Transverse colon (tissue), 4 donors: ENCODE results near the gene REC114. TPM values are rescaled to one million over a fixed set of nuclear protein-coding genes. Genes with fewer than 3 reads are reported as not detected.

ENCODE experiments used
- DNase-seq: peaks from one replicate; pipeline ENCODE4 v3.0.0-alpha.2; 2019
- H3K27ac ChIP-seq, 4 donors: fragments of 200-600 bp; sonication (generic); 2 replicates each; pipeline ENCODE4 v1.5.1; 2016 to 2018; ENCODE audit warnings: inconsistent platforms in 4 of 4
- H3K27me3 ChIP-seq: fragments of 200-600 bp; sonication (generic); 2 replicates; pipeline ENCODE4 v1.5.1; 2017; ENCODE audit warnings: inconsistent platforms
- H3K36me3 ChIP-seq, 4 donors: fragments of 200-600 bp; sonication (generic); 2 replicates each; pipeline ENCODE4 v1.5.1; 2017 to 2019; ENCODE audit warnings: inconsistent platforms in 4 of 4
- H3K4me1 ChIP-seq, 4 donors: fragments of 200-600 bp; sonication (generic); 2 replicates each; pipeline ENCODE4 v1.5.1; 2017 to 2020; ENCODE audit warnings: inconsistent platforms in 4 of 4
- H3K4me3 ChIP-seq, 4 donors: fragments of 200-600 bp; sonication (generic); 1 replicate in 1 of 4; 2 replicates in 3 of 4; pipeline versions ENCODE4 v1.5.1 to v1.6.1; 2017 to 2019; ENCODE audit warnings: inconsistent platforms in 4 of 4
- H3K9me3 ChIP-seq, 2 donors: fragments of 200-600 bp; sonication (generic); 2 replicates each; pipeline ENCODE4 v1.5.1; 2017 to 2019; ENCODE audit warnings: inconsistent platforms in 2 of 2
- EP300 ChIP-seq: sonication (generic); formaldehyde crosslinking; IDR thresholded peaks from one replicate; pipeline ENCODE4 v1.6.1; 2017; ENCODE audit warnings: antibody characterized with exemption, low read depth
- POLR2A ChIP-seq: fragments of 450-650 bp; IDR thresholded peaks from one replicate; pipeline ENCODE4 v1.6.1; 2016; ENCODE audit warnings: antibody characterized with exemption, mild to moderate bottlenecking, moderate library complexity
- POLR2AphosphoS5 ChIP-seq, 3 donors: sonication (generic); formaldehyde crosslinking; IDR thresholded peaks; one replicate each; pipeline ENCODE4 v1.6.1; 2016; ENCODE audit warnings: antibody characterized with exemption in 3 of 3
- WGBS, 2 donors: methylation state at CpG; one replicate each; pipeline ENCODE4 v1.1.5; 2018; ENCODE audit warnings: low coverage in 1 of 2; 5-methylcytosine and 5-hydroxymethylcytosine counted together
- in situ Hi-C, 4 donors: fragments of 200-750 bp; cut with MboI; loops; one replicate each; pipeline versions ENCODE4 v1.15.0 to v1.15.1; 2017; ENCODE audit warnings: low sequenced_read_pairs in 3 of 4, low pct_ligation_motif_present in 1 of 4, low pct_unique_long_range_greater_than_20kb in 1 of 4
- intact Hi-C: fragments of 100-400 bp; cut with DNase I; formaldehyde crosslinking; loops from one replicate; pipeline ENCODE4 v1.15.1; 2023; ENCODE audit warnings: low total_unique reads
- total RNA-seq, 4 donors: library from RNA; depleted of rRNA; stranded (reverse); fragments of >200 nt; gene quantifications; one replicate each; pipeline ENCODE4 v1.1.0, GENCODE V29; 2016
- TF ChIP-seq, protein P1 (sequence below), 5 experiments: fragments of 200-600 bp in 3 of 5; fragments of 450-650 bp in 2 of 5; sonication (generic) in 3 of 5; IDR thresholded peaks; 1 replicate in 2 of 5; 2 replicates in 3 of 5; pipeline ENCODE4 v1.5.1; 2016 to 2017; ENCODE audit warnings: antibody characterized with exemption in 5 of 5, inconsistent platforms in 3 of 5, mild to moderate bottlenecking in 2 of 5, moderate library complexity in 1 of 5

Gene REC114
- total RNA-seq, 4 donors from 2014 or later: not detected

DNA sequence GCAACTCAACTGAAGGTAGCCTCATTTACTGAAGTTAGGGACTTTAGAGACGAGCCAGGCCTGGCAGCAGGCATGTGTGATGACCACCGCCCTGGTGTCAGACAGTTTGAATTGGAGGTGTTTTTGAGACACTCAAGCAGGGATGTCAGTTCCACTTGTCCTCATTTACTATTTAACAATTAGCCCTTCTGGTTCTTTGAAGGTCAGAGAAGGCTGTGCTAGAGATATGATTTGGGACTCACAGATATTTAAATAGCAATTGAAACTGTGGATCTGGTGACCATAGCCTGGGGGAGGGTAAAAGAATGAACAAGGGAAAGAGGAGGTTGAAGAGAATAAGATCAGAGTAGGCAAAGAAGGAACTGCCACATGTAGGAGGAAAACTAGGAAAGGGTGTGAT is 74.6 kb downstream of the REC114 start:
- no peaks in the 10 kb centered on the region for H3K27me3 ChIP-seq
- H3K9me3 ChIP-seq: no peaks in the 10 kb centered on the region
- WGBS, 2 donors: 96% methylated on average over 2 of the region's 2 CpGs; no CpG with 5 or more reads in 1 of the 2 donors
- intact Hi-C loops (no loop called here), in situ Hi-C loops (no loop called here)
- TF ChIP-seq EP300 (no peak), POLR2AphosphoS5 (IDR thresholded peaks at IDR 0.05) (no peak), POLR2A (no peak)
- TF ChIP-seq, protein P1, sequence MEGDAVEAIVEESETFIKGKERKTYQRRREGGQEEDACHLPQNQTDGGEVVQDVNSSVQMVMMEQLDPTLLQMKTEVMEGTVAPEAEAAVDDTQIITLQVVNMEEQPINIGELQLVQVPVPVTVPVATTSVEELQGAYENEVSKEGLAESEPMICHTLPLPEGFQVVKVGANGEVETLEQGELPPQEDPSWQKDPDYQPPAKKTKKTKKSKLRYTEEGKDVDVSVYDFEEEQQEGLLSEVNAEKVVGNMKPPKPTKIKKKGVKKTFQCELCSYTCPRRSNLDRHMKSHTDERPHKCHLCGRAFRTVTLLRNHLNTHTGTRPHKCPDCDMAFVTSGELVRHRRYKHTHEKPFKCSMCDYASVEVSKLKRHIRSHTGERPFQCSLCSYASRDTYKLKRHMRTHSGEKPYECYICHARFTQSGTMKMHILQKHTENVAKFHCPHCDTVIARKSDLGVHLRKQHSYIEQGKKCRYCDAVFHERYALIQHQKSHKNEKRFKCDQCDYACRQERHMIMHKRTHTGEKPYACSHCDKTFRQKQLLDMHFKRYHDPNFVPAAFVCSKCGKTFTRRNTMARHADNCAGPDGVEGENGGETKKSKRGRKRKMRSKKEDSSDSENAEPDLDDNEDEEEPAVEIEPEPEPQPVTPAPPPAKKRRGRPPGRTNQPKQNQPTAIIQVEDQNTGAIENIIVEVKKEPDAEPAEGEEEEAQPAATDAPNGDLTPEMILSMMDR (IDR thresholded peaks at IDR 0.05): no peak
- no peak overlapping the region for H3K27ac ChIP-seq
- DNase-seq: no peak
- no peaks in the 10 kb centered on the region for H3K36me3 ChIP-seq
- no peaks in the 10 kb centered on the region for H3K4me1 ChIP-seq
- no peak overlapping the region for H3K4me3 ChIP-seq

DNA sequence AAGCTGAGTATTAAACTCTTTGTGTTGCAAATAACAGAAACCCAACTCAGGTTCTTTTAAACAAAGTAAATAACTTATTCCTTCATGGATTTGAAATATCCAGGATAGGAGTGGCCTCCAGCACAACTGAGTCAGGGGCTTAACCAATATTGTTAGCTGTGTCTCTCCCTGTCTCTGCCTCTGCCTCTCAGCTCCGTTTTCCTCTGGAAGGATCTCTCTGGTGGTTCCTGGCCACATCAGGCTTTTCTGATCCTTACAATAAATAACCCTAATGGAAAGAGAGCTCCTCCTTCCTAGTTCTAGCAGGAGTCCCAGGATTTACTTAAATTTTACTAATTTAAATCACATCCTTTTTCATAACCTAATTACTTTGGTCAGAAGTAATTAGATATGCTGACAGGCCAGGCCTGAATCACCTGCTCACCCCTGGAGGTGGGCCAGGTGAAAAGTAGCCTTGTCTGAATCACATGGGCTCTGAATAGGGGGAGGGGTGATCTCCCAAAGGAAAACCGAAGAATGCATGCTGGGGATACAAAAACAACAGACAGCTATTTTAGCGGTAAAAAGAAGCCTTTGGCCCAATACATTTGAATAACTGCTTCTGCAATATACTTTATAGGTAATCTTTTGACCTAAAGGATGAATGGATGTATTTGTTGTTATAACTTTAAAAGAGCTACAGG is 75.4 kb downstream of the REC114 start:
- no peak for DNase-seq
- Histone ChIP-seq H3K9me3 (no peaks in the 10 kb centered on the region), H3K4me1 (no peaks in the 10 kb centered on the region), H3K36me3 (no peaks in the 10 kb centered on the region), H3K27ac (no peak overlapping the region), H3K4me3 (no peak overlapping the region), H3K27me3 (no peaks in the 10 kb centered on the region)
- intact Hi-C loops: no loop called here
- in situ Hi-C loops: no loop called here
- TF ChIP-seq POLR2A: no peak
- TF ChIP-seq, protein P1 (IDR thresholded peaks at IDR 0.05): no peak
- TF ChIP-seq EP300: no peak
- 50 to 81% methylated on average over 1 to 3 of the region's 3 CpGs for WGBS, 2 donors

DNA sequence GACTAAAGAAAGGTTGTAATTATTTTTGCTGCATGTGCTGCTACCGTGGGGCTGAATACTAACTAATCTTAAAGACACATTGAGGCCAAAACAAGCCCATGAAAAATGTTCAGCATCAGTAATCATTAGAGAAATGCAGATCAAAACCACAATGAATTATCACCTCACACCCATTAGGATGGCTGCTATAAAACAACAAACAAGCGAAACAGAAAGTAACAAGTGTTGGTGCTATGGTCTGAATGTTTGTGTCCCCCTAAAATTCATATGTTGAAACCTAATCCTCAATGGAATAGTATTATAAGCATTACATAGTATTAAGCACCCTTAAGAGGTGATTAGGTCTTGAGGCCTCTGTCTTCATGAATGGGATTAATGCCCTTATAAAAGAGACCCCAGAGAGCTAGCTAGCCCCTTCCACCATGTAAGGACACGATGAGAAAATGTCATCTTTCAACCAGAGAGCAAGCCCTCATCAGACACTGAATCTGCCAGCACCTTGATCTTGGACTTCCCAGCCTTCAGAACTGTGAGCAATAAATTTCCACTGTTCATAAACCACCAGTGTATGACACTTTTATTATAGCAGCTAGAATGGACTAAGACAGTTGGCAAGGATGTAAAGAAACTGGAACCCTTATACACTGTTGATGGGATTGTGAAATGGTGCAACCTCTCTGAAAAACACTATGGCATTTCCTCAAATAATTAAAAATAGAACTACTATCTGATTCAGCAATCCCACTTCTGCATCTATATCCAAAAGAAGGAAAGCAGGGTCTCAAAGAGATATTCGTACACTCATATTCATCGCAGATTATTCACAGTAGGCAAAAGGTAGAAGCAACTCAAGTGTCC is 76.1 kb downstream of the REC114 start:
- Histone ChIP-seq H3K4me3 (no peak overlapping the region), H3K36me3 (no peaks in the 10 kb centered on the region), H3K27me3 (no peaks in the 10 kb centered on the region), H3K4me1 (no peaks in the 10 kb centered on the region), H3K9me3 (no peaks in the 10 kb centered on the region), H3K27ac (no peak overlapping the region)
- WGBS, 2 donors: 87 to 94% methylated on average over 3 to 5 of the region's 5 CpGs
- intact Hi-C loops: no loop called here
- in situ Hi-C loops: no loop called here
- TF ChIP-seq EP300 (no peak), POLR2A (no peak), POLR2AphosphoS5 (IDR thresholded peaks at IDR 0.05) (no peak)
- TF ChIP-seq, protein P1 (IDR thresholded peaks at IDR 0.05): no peak
- no peak for DNase-seq

DNA sequence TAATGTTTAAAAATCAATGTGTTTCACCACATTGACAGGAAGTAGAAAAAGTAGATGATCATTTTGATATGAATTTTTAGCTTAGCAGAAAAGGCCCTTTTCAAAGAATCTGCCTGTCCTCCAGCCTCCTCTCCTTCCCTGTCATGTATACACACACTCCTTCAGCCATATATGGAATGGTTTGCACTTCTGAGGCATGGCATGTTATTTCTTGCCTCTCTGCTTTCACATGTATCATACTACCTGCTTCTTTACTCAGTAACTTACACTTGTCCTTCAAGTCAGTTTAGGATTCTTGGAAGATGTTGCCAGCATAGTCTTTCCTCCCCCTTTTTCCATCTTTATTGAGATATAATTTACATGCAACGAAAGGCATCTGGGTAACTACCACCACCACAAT is 79.0 kb downstream of the REC114 start:
- Histone ChIP-seq H3K9me3 (no peaks in the 10 kb centered on the region), H3K27ac (no peak overlapping the region), H3K4me1 (no peaks in the 10 kb centered on the region), H3K36me3 (no peaks in the 10 kb centered on the region), H3K27me3 (no peaks in the 10 kb centered on the region), H3K4me3 (no peak overlapping the region)
- TF ChIP-seq EP300: no peak
- TF ChIP-seq POLR2A: no peak
- TF ChIP-seq POLR2AphosphoS5 (IDR thresholded peaks at IDR 0.05): no peak
- TF ChIP-seq, protein P1 (IDR thresholded peaks at IDR 0.05): no peak
- whole genome bisulfite sequencing, 2 donors: 67 to 100% methylated on average over 1 of the region's 1 CpG
- intact Hi-C loops: no loop called here
- in situ Hi-C loops: no loop called here
- no peak for DNase-seq
